ENCODE results near the gene CASZ1. TPM values are rescaled to one million over a fixed set of nuclear protein-coding genes. Genes with fewer than 3 reads are reported as not detected.

Gene CASZ1
- total and polyA plus RNA-seq, 2 experiments from 2014 or later = 3.6 to 6.9 TPM

GRCh38 chr1:10833630-10834557 is 37.4 kb upstream of the CASZ1 start:
- Histone ChIP-seq H3K36me3 (replicated peaks; ENCODE audit: insufficient read depth, low read depth) (no peaks in the 10 kb centered on the region), H3K27ac (no peak overlapping the region), H2AFZ (no peak overlapping the region), H3K9me2 (replicated peaks; ENCODE audit: insufficient read depth) (no peaks in the 10 kb centered on the region), H3K4me3 (no peak overlapping the region), H4K20me1 (ENCODE audit: insufficient read depth, poor library complexity, severe bottlenecking) (no peaks in the 10 kb centered on the region), H3K9me3 (ENCODE audit: low read depth) (no peaks in the 10 kb centered on the region), H3K4me1 (ENCODE audit: insufficient read depth) (peaks cover 5% of the 10 kb centered on the region), H3K27me3 (peaks cover 9% of the 10 kb centered on the region), H3K4me2 (no peak overlapping the region), H3K79me2 (no peaks in the 10 kb centered on the region)
- DNase-seq (ENCODE audit: low spot score) = no peak
- WGBS (ENCODE audit: low lambda C conversion rate, missing lambda C conversion rate) = 77% methylated on average over 9 of the region's 9 CpGs
- TF ChIP-seq EZH2 (IDR thresholded peaks at IDR 0.05; ENCODE audit: borderline replicate concordance) (no peak), EZH2phosphoT487 (IDR thresholded peaks at IDR 0.05; ENCODE audit: low read depth, severe bottlenecking, unreplicated experiment) (no peak), CTCF (IDR thresholded peaks at IDR 0.05; ENCODE audit: poor library complexity) (no peak)

- Histone ChIP-seq H3K36me3 (replicated peaks; ENCODE audit: insufficient read depth, low read depth) (no peaks in the 10 kb centered on the region), H3K27me3 (peaks cover 9% of the 10 kb centered on the region), H3K79me2 (no peaks in the 10 kb centered on the region), H2AFZ (no peak overlapping the region), H3K4me3 (no peak overlapping the region), H3K4me1 (ENCODE audit: insufficient read depth) (peaks cover 5% of the 10 kb centered on the region), H3K4me2 (no peak overlapping the region), H4K20me1 (ENCODE audit: insufficient read depth, poor library complexity, severe bottlenecking) (no peaks in the 10 kb centered on the region), H3K27ac (no peak overlapping the region), H3K9me2 (replicated peaks; ENCODE audit: insufficient read depth) (no peaks in the 10 kb centered on the region), H3K9me3 (ENCODE audit: low read depth) (no peaks in the 10 kb centered on the region)
- DNase-seq (ENCODE audit: low spot score) = no peak
- TF ChIP-seq EZH2 (IDR thresholded peaks at IDR 0.05; ENCODE audit: borderline replicate concordance) (no peak), CTCF (IDR thresholded peaks at IDR 0.05; ENCODE audit: poor library complexity) (no peak), EZH2phosphoT487 (IDR thresholded peaks at IDR 0.05; ENCODE audit: low read depth, severe bottlenecking, unreplicated experiment) (no peak)
- 82% methylated on average over 3 of the region's 3 CpGs for WGBS (ENCODE audit: low lambda C conversion rate, missing lambda C conversion rate)
Observed at GRCh38 chr1:10832703-10833102, 36.3 kb upstream of the CASZ1 start.

GRCh38 chr1:10830961-10831668 is 34.7 kb upstream of the CASZ1 start:
- H3K4me2 ChIP-seq = no peak overlapping the region
- H3K4me3 ChIP-seq = no peak overlapping the region
- peaks cover 5% of the 10 kb centered on the region for H3K4me1 ChIP-seq (ENCODE audit: insufficient read depth)
- H4K20me1 ChIP-seq (ENCODE audit: insufficient read depth, poor library complexity, severe bottlenecking) = no peaks in the 10 kb centered on the region
- H3K36me3 ChIP-seq (replicated peaks; ENCODE audit: insufficient read depth, low read depth) = no peaks in the 10 kb centered on the region
- DNase-seq (ENCODE audit: low spot score) = no peak
- peaks cover 9% of the 10 kb centered on the region for H3K27me3 ChIP-seq
- no peak overlapping the region for H2AFZ ChIP-seq
- H3K9me2 ChIP-seq (replicated peaks; ENCODE audit: insufficient read depth) = no peaks in the 10 kb centered on the region
- no peaks in the 10 kb centered on the region for H3K9me3 ChIP-seq (ENCODE audit: low read depth)
- H3K27ac ChIP-seq = no peak overlapping the region
- 85% methylated on average over 10 of the region's 10 CpGs for WGBS (ENCODE audit: low lambda C conversion rate, missing lambda C conversion rate)
- TF ChIP-seq CTCF (IDR thresholded peaks at IDR 0.05; ENCODE audit: poor library complexity) (no peak), EZH2 (IDR thresholded peaks at IDR 0.05; ENCODE audit: borderline replicate concordance) (no peak), EZH2phosphoT487 (IDR thresholded peaks at IDR 0.05; ENCODE audit: low read depth, severe bottlenecking, unreplicated experiment) (no peak)
- no peaks in the 10 kb centered on the region for H3K79me2 ChIP-seq

Measured in hepatocyte (in vitro differentiated cells).